WTC11 (cell line): ENCODE measurements around the gene DTNB.

Experiments
- CTCF ChIP-seq: fragments of 200-600 bp; IDR thresholded peaks from 2 replicates; pipeline ENCODE4 v1.8.0; 2022; ENCODE audit warnings: antibody characterized with exemption
- FOXJ3 ChIP-seq: sonication (generic); formaldehyde crosslinking; IDR thresholded peaks from 2 replicates; pipeline ENCODE4 v1.9.0; 2021; ENCODE audit warnings: missing genetic modification reagents, mild to moderate bottlenecking, borderline replicate concordance
- MAX ChIP-seq: sonication (generic); formaldehyde crosslinking; IDR thresholded peaks from 2 replicates; pipeline ENCODE4 v1.8.0; 2022; ENCODE audit warnings: mild to moderate bottlenecking, missing genetic modification reagents
- NFYB ChIP-seq: sonication (generic); formaldehyde crosslinking; conservative IDR thresholded peaks from 2 replicates; pipeline ENCODE4 v1.8.0; 2022; ENCODE audit warnings: low read depth, missing genetic modification reagents
- RELA ChIP-seq: sonication (generic); formaldehyde crosslinking; IDR thresholded peaks from 2 replicates; pipeline ENCODE4 v1.8.1; 2022; ENCODE audit warnings: missing genetic modification reagents, mild to moderate bottlenecking, borderline replicate concordance
- STAT6 ChIP-seq: sonication (generic); formaldehyde crosslinking; conservative IDR thresholded peaks from 2 replicates; pipeline ENCODE4 v1.8.1; 2023; ENCODE audit warnings: mild to moderate bottlenecking, low read depth, missing genetic modification reagents, moderate library complexity
- TCF7 ChIP-seq: sonication (generic); formaldehyde crosslinking; IDR thresholded peaks from 2 replicates; pipeline ENCODE4 v1.8.0; 2022; ENCODE audit warnings: mild to moderate bottlenecking, low read depth, missing genetic modification reagents, moderate library complexity
- ZNF121 ChIP-seq: sonication (generic); formaldehyde crosslinking; IDR thresholded peaks from 2 replicates; pipeline ENCODE4 v1.8.0; 2023; ENCODE audit warnings: missing genetic modification reagents
- ZNF671 ChIP-seq: fragments of 250-450 bp; sonication (Bioruptor Pico); IDR thresholded peaks from 2 replicates; pipeline ENCODE4 v1.8.0; 2021; ENCODE audit warnings: mild to moderate bottlenecking

- no peak for TF ChIP-seq TCF7 (CRISPR knock-in tag)
- no peak for TF ChIP-seq STAT6 (CRISPR knock-in tag)
- no peak for TF ChIP-seq MAX
- TF ChIP-seq CTCF, result no peak
- TF ChIP-seq ZNF121, result no peak
- TF ChIP-seq FOXJ3 (CRISPR knock-in tag), result no peak
- no peak for TF ChIP-seq RELA
- no peak for TF ChIP-seq NFYB (CRISPR knock-in tag)
- no peak for TF ChIP-seq ZNF671
These were observed 226.4 kb downstream of the DTNB start for GRCh38 chr2:25447018-25447417.
